ENCODE data around the gene GPR82.

- TF ChIP-seq CTCF (conservative IDR thresholded peaks at IDR 0.05 in 1 of 2, IDR thresholded peaks at IDR 0.05 in 1 of 2; ENCODE audit: extremely low read depth in 1 of 2, insufficient read depth in 1 of 2, low read depth in 1 of 2, low read length in 2 of 2) (no peak), EZH2 (IDR thresholded peaks at IDR 0.05; ENCODE audit: borderline replicate concordance, low read length) (no peak)
Observed at GRCh38 chrX:41730081-41730480, 6.1 kb downstream of the GPR82 start.
